NCI-H460 (cell line): ENCODE data around the gene SPATA25. TPM values are rescaled to one million over a fixed set of nuclear protein-coding genes. Genes with fewer than 3 reads are reported as not detected.
"Not testable (repeated sequence)": the region's sequence is repeated elsewhere in the genome, so short reads cannot be mapped to it uniquely, and the experiment has no call there.

Experiments used
- DNase-seq: peaks from one replicate; pipeline ENCODE4 v3.0.0-alpha.2; 2016; ENCODE audit warnings: low read depth; ENCODE audit errors: extremely low read depth
- polyA plus RNA-seq: library from polyadenylated mRNA; depleted of rRNA; stranded (reverse); fragments of >200 nt; gene quantifications from 2 replicates; pipeline ENCODE4 v1.2.3, GENCODE V29; 2014; cell fraction: nucleus; rRNA removed
- total RNA-seq: library from RNA; depleted of rRNA; stranded (reverse); fragments of >200 nt; shearing (Covaris generic); gene quantifications from 2 replicates; pipeline ENCODE4 v1.2.3, GENCODE V29; 2014; rRNA removed

Gene SPATA25, protein sequence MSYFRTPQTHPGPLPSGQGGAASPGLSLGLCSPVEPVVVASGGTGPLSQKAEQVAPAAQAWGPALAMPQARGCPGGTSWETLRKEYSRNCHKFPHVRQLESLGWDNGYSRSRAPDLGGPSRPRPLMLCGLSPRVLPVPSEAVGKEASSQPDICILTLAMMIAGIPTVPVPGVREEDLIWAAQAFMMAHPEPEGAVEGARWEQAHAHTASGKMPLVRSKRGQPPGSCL
- total RNA-seq: 0.75 TPM in 1 of 2 replicates, not detected in the other
- 0.54 and 9.3 TPM in 2 replicates for polyA plus RNA-seq

DNA sequence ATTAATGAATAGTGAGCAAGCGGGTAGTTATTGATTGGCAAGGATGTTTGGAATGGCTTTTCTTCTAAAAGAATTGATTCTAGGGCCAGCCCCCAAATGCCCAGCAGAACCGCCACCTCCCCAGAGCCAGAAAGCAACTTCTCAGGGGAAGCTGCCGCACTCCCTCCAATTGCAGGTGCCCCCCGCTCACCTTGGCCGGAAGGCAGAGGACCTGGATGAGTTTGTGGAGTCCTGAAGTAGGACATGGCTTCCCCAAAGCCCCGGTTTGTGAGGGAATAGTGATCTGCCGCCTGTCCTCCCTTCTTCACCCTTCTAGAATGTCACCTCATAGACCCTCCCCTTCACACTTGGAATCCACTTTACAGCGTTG lies at the start of gene SPATA25:
Gene SPATA25, minus strand, starts transcription at position 277 of the 370 bp plus-strand sequence. Its CDS starts 32 bp downstream, at position 245.
- no peak for DNase-seq

DNA sequence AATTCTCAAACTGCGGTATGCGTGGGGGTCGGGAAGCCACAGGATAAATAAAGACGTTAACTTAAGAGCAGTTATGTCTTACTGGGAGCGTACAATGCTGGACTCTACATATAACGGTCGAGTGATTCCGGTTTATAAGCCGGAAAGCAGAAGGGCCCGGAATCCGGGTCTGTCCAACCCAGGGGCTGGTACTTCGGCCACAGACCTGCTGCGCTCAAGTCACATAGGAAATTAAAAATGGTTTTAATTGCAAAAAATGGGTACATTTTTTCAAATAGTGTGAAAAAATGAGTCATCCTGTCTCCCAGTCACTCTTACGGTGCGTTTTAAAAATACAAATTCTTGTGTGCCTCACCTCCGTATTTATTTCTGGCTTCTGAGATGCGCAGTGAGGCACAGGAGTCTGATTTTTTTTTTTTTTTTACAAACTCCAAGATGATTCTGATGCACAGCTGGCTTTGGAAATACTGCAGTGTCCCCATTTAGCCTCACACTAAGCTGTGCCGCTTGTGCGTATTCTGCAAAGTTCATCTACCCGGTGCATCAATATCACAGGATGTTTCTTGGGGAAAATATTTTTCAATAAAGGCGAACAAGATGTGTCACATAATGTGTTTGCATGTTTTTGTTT lies 48.1 kb upstream of the SPATA25 start:
- no peak for DNase-seq

DNA sequence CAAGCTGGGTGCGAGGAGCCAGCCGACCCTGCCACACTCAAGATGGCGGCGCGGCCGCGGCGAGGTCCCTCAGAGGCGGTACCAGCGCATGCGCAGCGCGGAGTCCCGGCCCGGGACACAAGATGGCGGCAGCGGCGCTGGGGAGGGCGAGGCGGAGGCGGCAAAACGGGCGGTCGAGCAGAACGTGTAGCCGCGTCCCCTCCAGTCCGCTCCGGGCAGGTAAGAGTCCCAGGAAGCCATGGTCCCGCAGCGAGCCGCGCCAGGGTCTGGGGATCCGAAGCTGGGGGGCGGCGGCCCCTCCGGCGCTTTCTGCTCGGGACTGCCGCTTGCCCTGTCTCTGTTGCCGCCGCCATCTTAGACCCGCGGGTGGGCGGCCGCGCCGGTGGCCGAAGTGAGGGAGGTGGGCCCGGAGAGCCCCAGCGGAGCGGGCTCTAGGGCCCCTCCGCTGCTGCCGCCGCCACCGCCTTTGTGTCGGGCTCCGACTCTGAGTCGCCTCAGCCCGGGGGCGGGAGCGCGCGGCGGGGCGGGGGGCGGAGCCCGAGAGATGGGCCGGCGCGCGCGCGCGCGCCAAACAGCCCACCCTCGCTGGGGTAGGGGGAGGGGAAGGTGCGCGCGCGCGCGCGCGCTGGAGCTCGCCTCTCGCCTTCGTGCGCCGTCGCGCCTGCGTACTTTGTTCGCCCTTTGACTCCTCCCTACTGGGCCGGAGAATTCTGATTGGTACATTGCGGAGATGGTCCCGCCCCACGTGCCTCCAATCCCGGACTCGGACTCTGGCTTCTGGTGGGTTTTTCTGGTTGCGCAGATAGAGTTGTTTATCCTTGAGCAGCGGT lies 47.4 kb upstream of the SPATA25 start, which contains the start of gene PCIF1:
Gene PCIF1, plus strand, starts transcription at position 98 of the 830 bp plus-strand sequence. CDS start 4,317 bp downstream, outside the sequence.
- DNase-seq: peak; percentile 98

DNA sequence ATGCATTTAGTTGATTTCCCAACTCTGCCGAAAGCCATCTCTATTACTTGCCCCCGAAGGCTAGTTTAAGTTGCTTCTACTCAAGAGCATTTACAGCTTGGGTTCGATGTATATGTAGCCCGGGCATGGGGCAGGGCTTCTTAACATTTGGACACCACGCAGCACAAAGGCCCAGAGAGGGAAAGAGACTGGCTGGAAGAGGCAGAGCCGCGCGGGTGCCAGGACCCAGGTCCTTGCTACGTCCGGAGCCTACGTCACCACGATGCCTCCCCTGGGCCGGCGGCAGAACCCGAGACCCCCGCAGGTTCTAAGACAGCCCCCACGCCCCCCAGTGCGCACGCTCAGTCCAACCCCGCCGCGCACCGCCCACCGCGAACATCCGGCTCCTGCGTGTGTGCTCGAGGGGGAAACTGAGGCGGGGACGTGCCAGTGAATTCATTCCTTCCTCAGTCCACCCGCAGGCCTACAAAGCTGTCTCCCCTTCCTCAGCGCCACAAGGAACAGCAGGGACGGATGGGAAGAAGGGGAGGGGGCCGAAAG lies 46.7 kb upstream of the SPATA25 start:
- DNase-seq: no peak

DNA sequence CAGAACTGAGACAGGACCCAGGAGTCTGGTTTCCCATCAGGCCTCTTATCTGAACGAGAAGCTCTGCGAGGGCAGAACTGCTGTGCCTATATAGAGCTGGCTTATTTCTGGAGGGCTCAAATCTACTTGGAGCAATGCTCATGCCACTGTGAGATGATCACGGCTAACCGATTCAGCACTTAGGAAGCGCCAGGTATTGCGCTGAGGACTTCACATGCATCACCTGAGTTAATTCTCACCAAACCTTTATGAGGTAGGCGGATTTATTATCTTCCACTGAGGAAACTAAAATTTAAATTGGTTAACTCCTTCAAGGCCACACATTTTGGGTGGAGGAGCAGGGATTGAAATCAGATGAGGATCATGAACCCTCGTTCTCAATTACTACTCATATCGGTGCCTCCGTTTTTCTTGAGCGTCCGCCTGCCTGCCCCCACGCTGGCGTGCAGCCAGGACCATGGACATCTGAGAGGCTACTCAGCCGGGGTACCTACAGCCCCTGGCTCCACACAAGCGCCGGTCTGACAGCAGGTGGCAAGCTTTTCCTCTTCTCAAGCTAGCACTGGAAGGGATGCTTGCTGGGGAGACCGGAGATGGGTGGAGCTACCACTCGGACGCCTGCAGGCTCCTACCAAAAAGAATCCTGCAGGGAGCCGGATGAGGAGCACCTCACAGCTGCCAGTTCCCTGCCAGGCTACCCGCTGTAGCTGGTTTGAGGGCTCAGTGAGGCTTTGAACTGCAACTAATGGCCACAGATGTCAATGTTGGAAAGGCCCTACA lies 46.0 kb upstream of the SPATA25 start:
- DNase-seq: peak; percentile 65

DNA sequence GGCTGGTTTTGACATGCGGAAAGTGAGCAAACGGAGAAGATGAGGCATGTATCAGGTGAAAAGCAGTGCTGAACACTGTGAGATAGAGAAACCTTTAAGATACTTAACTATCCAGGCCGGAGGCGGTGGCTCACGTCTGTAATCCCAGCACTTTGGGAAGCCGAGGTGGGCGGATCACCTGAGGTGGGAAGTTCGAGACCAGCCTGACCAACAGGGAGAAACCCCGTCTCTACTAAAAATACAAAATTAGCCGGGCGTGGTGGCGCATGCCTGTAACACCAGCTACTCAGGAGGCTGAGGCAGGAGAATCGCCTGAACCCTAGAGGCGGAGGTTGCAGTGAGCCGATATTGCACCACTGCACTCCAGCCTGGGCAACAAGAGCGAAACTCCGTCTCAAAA lies 44.3 kb upstream of the SPATA25 start:
- DNase-seq: not testable (repeated sequence)

DNA sequence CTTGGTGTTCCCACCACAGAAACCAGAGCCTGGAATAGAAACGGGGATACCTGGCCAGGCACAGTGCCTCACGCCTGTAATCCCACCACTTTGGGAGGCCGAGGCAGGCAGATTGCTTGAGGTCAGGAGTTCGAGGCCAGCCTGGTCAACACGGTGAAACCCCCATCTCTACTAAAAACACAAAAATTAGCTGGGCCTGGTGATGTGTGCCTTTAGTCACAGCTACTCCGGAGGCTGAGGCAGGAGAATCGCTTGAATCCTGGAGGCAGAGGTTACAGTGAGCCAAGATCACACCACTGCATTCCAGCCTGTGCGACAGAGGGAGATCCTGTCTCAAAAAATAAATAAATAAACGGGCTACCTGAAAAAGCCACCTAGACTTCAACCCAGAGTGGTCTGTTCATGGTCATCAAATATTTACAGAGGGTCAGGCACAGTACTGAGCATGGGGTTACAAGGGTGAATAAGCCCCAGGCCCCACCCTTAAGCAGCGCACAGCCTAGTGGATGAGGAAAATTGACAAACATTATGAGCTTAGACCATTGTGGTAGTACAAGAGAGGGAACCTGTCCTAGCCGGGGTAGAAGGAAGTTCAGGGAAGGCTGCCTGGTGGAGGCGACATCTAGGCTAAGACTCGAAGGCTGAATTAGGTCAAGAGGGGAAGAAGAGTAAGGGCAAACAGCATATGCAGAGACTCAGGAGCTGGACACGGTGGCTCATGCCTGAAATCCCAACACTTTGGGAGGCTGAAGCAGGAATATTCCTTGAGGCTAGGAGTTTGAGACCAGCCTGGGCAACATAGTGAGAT lies 39.9 kb upstream of the SPATA25 start:
- DNase-seq: no peak

DNA sequence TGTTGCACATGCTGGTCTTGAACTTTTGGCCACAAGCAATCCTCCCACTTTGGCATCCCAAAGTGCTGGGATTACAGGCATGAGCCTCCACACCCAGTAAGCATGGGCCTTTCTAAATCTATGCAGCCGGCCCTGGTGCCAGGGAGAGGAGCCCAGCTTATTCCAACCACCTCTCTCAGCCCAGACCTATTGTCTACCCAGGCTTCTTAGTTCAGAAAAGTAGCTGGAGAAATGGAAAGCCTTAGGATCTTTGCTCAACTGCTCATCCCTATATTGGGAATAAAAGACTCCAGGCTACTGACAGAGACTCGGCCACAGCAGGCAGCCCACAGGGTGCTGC lies 39.3 kb upstream of the SPATA25 start:
- no peak for DNase-seq

DNA sequence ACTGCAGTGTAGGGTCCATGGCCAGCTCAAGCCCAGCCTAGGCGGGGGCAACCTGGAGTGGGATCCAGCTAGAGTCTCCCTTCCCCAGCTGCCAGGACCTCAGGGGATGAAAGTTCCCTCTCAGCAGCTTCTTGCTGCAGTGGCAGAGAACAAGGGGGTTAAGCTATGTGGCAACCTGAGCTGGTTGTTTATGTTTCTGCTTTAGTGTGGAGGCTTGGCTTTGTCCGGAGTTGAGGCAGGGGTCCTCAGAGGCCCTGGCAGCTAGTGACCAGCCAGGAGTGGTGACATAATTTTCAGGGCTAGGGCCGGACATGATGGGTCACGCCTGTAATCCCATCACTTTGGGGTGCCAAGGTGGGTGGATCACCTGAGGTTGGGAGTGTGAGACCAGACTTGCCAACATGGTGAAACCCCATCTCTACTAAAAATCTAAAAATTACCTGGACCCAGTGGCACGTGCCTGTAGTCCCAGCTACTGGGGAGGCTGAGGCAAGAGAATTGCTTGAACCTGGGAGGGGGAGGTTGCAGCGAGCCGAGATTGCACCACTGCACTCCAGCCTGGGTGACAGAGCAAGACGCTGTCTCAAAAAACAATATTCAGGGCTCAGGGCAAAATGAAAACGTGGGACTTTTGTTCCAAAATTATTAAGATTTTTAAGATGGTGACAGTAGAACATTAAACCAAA lies 38.5 kb upstream of the SPATA25 start:
- no peak for DNase-seq

DNA sequence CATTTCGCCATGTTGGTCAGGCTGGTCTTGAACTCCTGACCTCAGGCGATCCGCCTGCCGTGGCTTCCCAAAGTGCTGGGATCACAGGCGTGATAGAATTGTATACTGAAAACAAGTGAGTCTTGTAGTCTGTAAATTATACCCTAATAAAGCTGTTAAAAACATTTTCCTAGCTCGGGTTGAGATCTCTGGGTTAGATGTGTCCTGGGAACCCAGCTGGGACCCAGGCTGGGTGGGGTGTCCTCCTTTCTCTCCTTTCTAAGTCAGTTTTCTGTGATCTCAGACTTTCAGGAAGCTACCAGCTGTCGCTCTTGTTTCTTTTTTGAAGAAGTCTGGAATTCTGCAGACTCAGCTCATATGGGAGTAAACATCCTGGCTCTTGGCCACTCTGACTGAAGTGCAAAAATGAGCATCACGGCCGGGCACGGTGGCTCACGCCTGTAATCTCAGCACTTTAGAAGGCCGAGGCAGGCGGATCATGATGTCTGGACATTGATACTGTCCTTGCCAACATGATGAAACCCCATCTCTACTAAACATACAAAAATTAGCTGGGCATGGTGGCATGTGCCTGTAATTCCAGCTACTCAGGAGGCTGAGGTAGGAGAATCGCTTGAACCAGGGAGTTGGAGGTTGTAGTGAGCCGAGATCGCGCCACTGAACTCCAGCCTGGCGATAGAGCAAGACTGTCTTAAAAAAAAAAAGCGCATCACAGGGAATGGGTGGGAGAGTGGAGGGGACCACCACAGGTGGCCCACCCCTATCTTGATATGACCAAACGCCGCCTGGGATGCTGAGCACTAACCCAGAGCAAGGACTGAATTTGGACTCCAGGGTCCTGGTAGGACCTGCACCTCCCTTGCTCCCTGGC lies 37.2 kb upstream of the SPATA25 start:
- DNase-seq: no peak

DNA sequence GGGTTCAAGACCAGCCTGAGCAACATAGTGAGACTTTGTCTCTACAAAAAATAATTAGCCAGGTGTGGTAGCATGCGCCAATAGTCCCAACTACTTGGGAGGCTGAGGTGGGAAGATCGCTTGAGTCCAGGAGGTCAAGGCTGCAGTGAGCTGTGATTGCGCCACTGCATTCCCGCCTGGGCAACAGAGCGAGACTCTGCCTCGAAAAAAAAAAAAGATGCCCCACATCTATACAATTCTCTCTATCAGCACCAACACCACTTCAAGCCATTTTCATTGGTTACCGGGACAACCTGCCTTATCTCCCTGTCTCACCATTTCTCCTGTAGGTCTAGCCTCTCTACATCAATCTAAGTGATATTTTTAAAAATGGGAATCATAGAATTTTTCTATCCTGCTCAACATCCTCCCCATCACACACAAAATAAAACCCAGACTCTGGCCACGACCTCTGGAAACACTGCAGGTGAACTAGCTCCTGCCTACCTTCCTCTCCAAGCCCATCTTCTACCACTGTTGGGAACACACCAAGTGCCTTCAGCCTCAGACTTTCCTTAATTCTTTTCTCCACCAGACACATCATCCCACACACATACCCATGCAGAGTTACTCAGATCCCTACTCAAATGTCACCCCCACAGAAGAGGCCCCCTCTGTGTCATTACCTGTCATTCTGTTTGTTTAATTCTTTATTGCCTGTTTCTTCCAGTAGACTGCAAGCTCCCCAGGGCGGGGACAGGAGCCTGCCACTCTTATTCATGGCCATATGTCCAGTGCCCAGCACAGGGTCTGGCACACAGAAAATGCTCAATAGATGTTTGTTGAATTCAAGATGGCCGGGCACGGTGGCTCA lies 34.1 kb upstream of the SPATA25 start:
- DNase-seq: no peak

DNA sequence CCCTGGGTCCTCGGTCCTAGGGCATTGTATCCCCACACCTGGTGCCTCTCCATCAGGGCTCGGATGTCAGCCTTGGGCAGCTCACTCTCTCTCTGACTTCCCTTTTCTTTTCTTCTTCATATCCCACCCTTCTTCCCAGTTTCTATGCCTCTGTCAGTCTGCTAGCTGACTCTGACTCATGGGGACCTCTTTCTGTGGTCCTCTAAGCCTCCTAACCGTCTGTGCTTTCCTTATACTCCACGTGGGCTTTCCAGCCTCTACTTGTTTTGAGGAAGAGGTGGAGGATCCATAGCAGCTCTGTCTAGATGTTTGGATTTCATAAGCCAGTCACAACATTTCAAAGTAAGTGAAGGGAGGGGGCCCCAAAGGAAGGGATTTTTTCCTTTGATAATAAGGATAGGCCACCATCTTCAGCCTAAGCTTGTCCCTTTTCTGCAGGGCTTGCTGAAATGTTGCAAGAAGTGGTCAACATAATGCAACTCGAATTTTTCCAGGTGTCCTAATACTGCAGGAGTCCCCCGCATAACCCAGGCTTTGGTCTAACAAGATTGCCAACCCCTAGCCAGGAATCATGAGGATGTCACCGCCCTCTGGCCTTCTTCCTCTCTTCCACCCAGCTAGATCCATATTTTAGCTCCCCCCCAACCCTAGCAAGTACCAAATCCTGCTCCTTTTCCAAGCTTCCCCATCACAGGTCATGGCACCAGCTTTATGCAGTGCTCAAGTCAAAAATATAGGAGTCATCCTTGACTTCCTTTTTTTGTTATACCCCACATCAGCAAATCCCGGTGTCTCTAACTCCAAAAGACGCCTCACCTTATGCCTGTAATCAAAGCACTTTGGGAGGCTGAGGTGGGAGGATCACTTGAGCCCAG lies 33.3 kb upstream of the SPATA25 start:
- DNase-seq: no peak

DNA sequence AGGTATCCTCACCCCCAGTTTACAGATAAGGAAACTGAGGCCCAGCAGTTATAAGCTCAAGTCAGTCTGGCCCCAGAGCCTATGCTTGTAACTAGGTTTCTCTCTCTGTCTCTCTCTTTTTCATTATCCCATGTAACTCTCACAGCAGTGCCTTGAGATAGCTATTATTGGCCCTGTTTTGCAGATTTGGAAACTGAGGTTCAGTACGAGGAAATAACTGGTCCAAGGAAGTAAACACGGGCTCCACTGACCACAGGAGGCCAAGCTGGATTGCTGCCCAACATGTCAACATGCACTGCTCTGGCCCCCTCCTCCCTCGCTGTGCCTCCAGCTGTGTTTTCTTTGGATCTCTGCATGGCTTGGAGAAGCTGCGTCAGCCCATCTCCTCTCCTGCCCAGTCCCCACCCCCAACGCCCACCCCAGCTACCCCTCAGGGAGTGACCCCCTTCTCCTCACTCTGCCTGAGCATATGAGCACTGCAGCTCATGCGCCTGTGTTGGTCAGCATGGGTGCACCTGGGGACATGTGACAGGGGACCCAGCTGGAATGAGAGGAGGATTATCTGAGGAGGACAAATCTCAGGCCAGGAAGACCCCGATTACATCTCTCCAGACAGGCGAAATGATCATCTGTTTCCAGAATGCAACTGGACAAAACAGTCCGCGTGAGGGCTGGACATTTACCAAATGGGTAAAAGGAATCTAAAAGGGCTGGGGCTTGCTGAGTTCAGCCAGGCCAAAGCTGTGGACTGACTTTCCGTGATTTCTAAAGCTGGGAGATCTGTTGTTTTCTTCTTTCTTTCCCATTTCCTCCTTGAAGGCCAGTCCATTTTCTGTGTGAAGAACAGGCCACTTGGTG lies 32.3 kb upstream of the SPATA25 start:
- DNase-seq: no peak

DNA sequence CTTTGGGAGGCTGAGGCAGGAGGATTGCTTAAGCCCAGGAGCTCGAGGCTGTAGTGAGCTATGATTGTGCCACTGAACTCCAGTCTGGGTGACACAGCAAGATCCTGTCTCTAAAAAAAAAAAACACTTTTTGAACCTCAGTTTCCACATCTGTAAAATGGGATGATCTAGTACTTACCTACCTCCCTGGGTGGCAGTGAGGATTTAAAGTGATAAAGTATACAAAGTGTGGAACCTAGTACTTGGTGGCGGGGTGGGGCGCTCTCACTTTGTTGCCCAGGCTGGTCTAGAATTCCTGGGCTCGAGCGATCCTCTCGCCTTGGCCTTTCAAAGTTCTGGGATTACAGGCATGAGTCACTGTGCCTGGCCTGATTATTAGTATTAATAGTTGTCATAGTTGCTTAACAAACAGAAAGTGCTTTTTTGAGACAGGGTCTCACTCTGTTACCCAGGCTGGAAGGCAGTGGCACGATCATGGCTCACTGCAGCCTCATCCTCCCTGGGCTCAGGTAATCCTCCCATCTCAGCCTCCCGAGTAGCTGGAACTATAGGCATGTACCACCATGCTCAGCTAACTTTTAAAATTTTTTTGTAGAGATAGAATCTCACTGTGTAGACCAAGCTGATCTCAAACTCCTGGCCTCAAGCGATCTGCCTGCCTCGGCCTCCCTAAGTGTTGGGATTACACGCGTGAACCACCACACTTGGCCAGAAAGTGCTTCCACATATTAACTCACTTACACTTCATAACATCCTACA lies 31.5 kb upstream of the SPATA25 start:
- no peak for DNase-seq
